ENCODE results near the gene HPS1. TPM values are rescaled to one million over a fixed set of nuclear protein-coding genes. Genes with fewer than 3 reads are reported as not detected.

Gene HPS1
- total and polyA plus RNA-seq, 2 donors (not counting 3 experiments of a cell fraction or from before 2014, with no cell fraction given) = 60.7 to 67.5 TPM

- peaks cover 3 to 30% of the 10 kb centered on the region in 2 experiments for H3K36me3 ChIP-seq (ENCODE audit: control insufficient read depth in 2 of 2, extremely low read depth in 1 of 2, insufficient read depth in 2 of 2, low read length in 2 of 2)
- CTCF ChIA-PET = interaction anchor here (0.8 to 2.0 kb wide), 4 partner anchors 10 to 823 kb away, joined by 3 to 7 read pairs (median 4); no protein-coding TSS in a partner anchor
- H3K9me3 ChIP-seq (replicated peaks; ENCODE audit: control insufficient read depth, insufficient read depth, low read length) = no peaks in the 10 kb centered on the region
- H3K9ac ChIP-seq (replicated peaks; ENCODE audit: extremely low read depth, insufficient read depth, low read length) = no peak overlapping the region
- intact Hi-C loops (cut with micrococcal nuclease) = loop anchor here (2.0 kb wide), 1 partner anchor 161 kb away; no protein-coding TSS in a partner anchor
- H2AFZ ChIP-seq (ENCODE audit: low read depth, low read length) = no peak overlapping the region
- H4K20me1 ChIP-seq (replicated peaks; ENCODE audit: control insufficient read depth, extremely low read depth, insufficient read depth, low read length) = no peaks in the 10 kb centered on the region
- POLR2A ChIA-PET = interaction anchor here (1.0 kb wide), 1 partner anchor 10 kb away, joined by 3 read pairs; no protein-coding TSS in a partner anchor
- no peak overlapping the region for H3K4me2 ChIP-seq (ENCODE audit: insufficient read depth, low read length)
- dilution Hi-C loops (cut with MboI; ENCODE audit: extremely low pct_ligation_motif_present, low sequenced_read_pairs) = no loop called here
- no peak for DNase-seq (ENCODE audit: low read depth, low spot score)
- no peak overlapping the region for H3K4me3 ChIP-seq (replicated peaks in 1 of 3; ENCODE audit: insufficient read depth in 1 of 3, low read depth in 1 of 3, low read length in 3 of 3)
- no peak overlapping the region for H3K27ac ChIP-seq (ENCODE audit: insufficient read depth, low read depth, low read length)
- no peaks in the 10 kb centered on the region for H3K9me1 ChIP-seq (replicated peaks; ENCODE audit: control insufficient read depth, extremely low read depth, insufficient read depth, low read length)
- no peak for TF ChIP-seq MAX (IDR thresholded peaks at IDR 0.05; ENCODE audit: insufficient read depth, insufficient read length)
- no peak for FAIRE-seq
- H3K27me3 ChIP-seq (ENCODE audit: control insufficient read depth in 2 of 2, insufficient read depth in 2 of 2, low read length in 2 of 2) = no peaks in the 10 kb centered on the region
- BruUV-seq (replicated peaks) = no TSS peak
- no peaks in the 10 kb centered on the region for H3K4me1 ChIP-seq (ENCODE audit: control insufficient read depth, extremely low read depth, insufficient read depth, low read length)
- no peaks in the 10 kb centered on the region for H3K79me2 ChIP-seq (ENCODE audit: control insufficient read depth, insufficient read depth, low read length)
These were observed 23.0 kb downstream of the HPS1 start for GRCh38 chr10:98423691-98424120.

GRCh38 chr10:98422182-98422581, 24.6 kb downstream of the HPS1 start:
- Histone ChIP-seq H3K9ac (replicated peaks; ENCODE audit: extremely low read depth, insufficient read depth, low read length) (no peak overlapping the region), H3K4me2 (ENCODE audit: insufficient read depth, low read length) (no peak overlapping the region), H3K4me3 (replicated peaks in 1 of 3; ENCODE audit: insufficient read depth in 1 of 3, low read depth in 1 of 3, low read length in 3 of 3) (no peak overlapping the region), H2AFZ (ENCODE audit: low read depth, low read length) (no peak overlapping the region), H3K27me3 (ENCODE audit: control insufficient read depth in 2 of 2, insufficient read depth in 2 of 2, low read length in 2 of 2) (no peaks in the 10 kb centered on the region), H4K20me1 (replicated peaks; ENCODE audit: control insufficient read depth, extremely low read depth, insufficient read depth, low read length) (no peaks in the 10 kb centered on the region), H3K79me2 (ENCODE audit: control insufficient read depth, insufficient read depth, low read length) (no peaks in the 10 kb centered on the region), H3K9me1 (replicated peaks; ENCODE audit: control insufficient read depth, extremely low read depth, insufficient read depth, low read length) (no peaks in the 10 kb centered on the region), H3K9me3 (replicated peaks; ENCODE audit: control insufficient read depth, insufficient read depth, low read length) (no peaks in the 10 kb centered on the region), H3K27ac (ENCODE audit: insufficient read depth, low read depth, low read length) (no peak overlapping the region), H3K4me1 (ENCODE audit: control insufficient read depth, extremely low read depth, insufficient read depth, low read length) (no peaks in the 10 kb centered on the region), H3K36me3 (ENCODE audit: control insufficient read depth in 2 of 2, extremely low read depth in 1 of 2, insufficient read depth in 2 of 2, low read length in 2 of 2) (peaks cover 3 to 36% of the 10 kb centered on the region in 2 experiments)
- DNase-seq (ENCODE audit: low read depth, low spot score) = no peak
- no peak for TF ChIP-seq FOS (IDR thresholded peaks at IDR 0.05; ENCODE audit: borderline replicate concordance, insufficient read depth, low read length)
- no peak for TF ChIP-seq MYC (IDR thresholded peaks at IDR 0.05; ENCODE audit: low read depth, low read length)
- no peak for TF ChIP-seq MAX (IDR thresholded peaks at IDR 0.05; ENCODE audit: insufficient read depth, insufficient read length)
- no peak for TF ChIP-seq POLR2AphosphoS5 (IDR thresholded peaks at IDR 0.05; ENCODE audit: insufficient read depth, low read depth, low read length)
- no peak for TF ChIP-seq POLR2A (IDR thresholded peaks at IDR 0.05; ENCODE audit: low read depth, low read length)
- no peak for TF ChIP-seq CTCF (IDR thresholded peaks at IDR 0.05; ENCODE audit: extremely low read depth in 1 of 2, insufficient read depth in 1 of 2, low read depth in 1 of 2, low read length in 2 of 2)
- TF ChIP-seq JUN (IDR thresholded peaks at IDR 0.05; ENCODE audit: borderline replicate concordance, insufficient read depth, insufficient read length, low read depth) = no peak
- no peak for TF ChIP-seq EZH2 (IDR thresholded peaks at IDR 0.05; ENCODE audit: borderline replicate concordance, low read depth, low read length, severe bottlenecking)
- no peak for TF ChIP-seq GATA2 (IDR thresholded peaks at IDR 0.05; ENCODE audit: insufficient read depth, insufficient read length, low read depth, low read length)
- dilution Hi-C loops (cut with MboI; ENCODE audit: extremely low pct_ligation_motif_present, low sequenced_read_pairs) = no loop called here
- intact Hi-C loops (cut with micrococcal nuclease) = loop anchor here (2.0 kb wide), 1 partner anchor 159 kb away; no protein-coding TSS in a partner anchor
- FAIRE-seq = no peak
- ChIA-PET CTCF (interaction anchor here (1.7 to 2.0 kb wide), 2 partner anchors 45 to 824 kb away, joined by 4 to 7 read pairs; no protein-coding TSS in a partner anchor), POLR2A (no interaction called here)
- BruUV-seq (replicated peaks) = no TSS peak

Data from endothelial cell of umbilical vein (primary cell).